Fibroblast of skin of left biceps (primary cell): ENCODE results near the gene TBC1D4.
"Not testable (repeated sequence)": the region's sequence is repeated elsewhere in the genome, so short reads cannot be mapped to it uniquely, and the experiment has no call there.

Experiments
- DNase-seq, 2 experiments: peaks; one replicate each; pipeline ENCODE4 v3.0.0-alpha.2; 2013; ENCODE audit warnings: low read depth in 2 of 2

Gene TBC1D4

GRCh38 chr13:75319254-75319653 is 162.7 kb downstream of the TBC1D4 start:
- no peak for DNase-seq

GRCh38 chr13:75318138-75318833 is 163.7 kb downstream of the TBC1D4 start:
- DNase-seq, result no peak

- peak in 1 of 2 experiments; percentile 3 for DNase-seq
Observed at GRCh38 chr13:75316427-75316826, 165.5 kb downstream of the TBC1D4 start.

- DNase-seq, result no peak
Observed at GRCh38 chr13:75312884-75313520, 169.0 kb downstream of the TBC1D4 start.

GRCh38 chr13:75309981-75310580 is 171.9 kb downstream of the TBC1D4 start:
- no peak for DNase-seq

- no peak for DNase-seq
Observed at GRCh38 chr13:75308222-75308621, 173.7 kb downstream of the TBC1D4 start.

GRCh38 chr13:75307370-75307949 is 174.5 kb downstream of the TBC1D4 start:
- DNase-seq, result no peak

GRCh38 chr13:75306967-75307366 is 175.0 kb downstream of the TBC1D4 start:
- not testable (repeated sequence) for DNase-seq

GRCh38 chr13:75305059-75305458 is 176.9 kb downstream of the TBC1D4 start:
- DNase-seq, result no peak

GRCh38 chr13:75303263-75303662 is 178.7 kb downstream of the TBC1D4 start:
- DNase-seq, result no peak

- DNase-seq, result no peak
Observed at GRCh38 chr13:75302071-75302698, 179.8 kb downstream of the TBC1D4 start.

- DNase-seq, result peak; percentile 38 to 50
Observed at GRCh38 chr13:75299913-75300862, 181.8 kb downstream of the TBC1D4 start.

- DNase-seq, result no peak
Observed at GRCh38 chr13:75299246-75299645, 182.7 kb downstream of the TBC1D4 start.

GRCh38 chr13:75296641-75297040 is 185.3 kb downstream of the TBC1D4 start:
- no peak for DNase-seq

- DNase-seq, result no peak
Observed at GRCh38 chr13:75295201-75295600, 186.8 kb downstream of the TBC1D4 start.

- DNase-seq, result no peak
Observed at GRCh38 chr13:75294110-75294509, 187.9 kb downstream of the TBC1D4 start.

GRCh38 chr13:75285310-75285709 is 196.7 kb downstream of the TBC1D4 start:
- DNase-seq, result no peak

- no peak for DNase-seq
Observed at GRCh38 chr13:75279834-75280369, 202.1 kb downstream of the TBC1D4 start.

GRCh38 chr13:75273695-75274094 is 208.3 kb downstream of the TBC1D4 start:
- not testable (repeated sequence) for DNase-seq

GRCh38 chr13:75271846-75272245 is 210.1 kb downstream of the TBC1D4 start:
- no peak for DNase-seq

- DNase-seq, result not testable (repeated sequence)
Observed at GRCh38 chr13:75268481-75268880, 213.5 kb downstream of the TBC1D4 start.
